PC-3 (cell line): ENCODE results near the gene STK4.

Experiments
- EZH2 ChIP-seq: fragments of 300-600 bp; sonication (generic); IDR thresholded peaks from one replicate; pipeline ENCODE4 v1.6.1; 2017; ENCODE audit warnings: antibody characterized with exemption, mild to moderate bottlenecking, low read length; ENCODE audit not compliant: unreplicated experiment
- TF ChIP-seq, protein P1 (sequence below): fragments of 300-600 bp; sonication (generic); conservative IDR thresholded peaks from 2 replicates; pipeline ENCODE4 v1.5.1; 2017; ENCODE audit warnings: antibody characterized with exemption, low read depth, mild to moderate bottlenecking, low read length

- no peak for TF ChIP-seq EZH2
- TF ChIP-seq, protein P1, sequence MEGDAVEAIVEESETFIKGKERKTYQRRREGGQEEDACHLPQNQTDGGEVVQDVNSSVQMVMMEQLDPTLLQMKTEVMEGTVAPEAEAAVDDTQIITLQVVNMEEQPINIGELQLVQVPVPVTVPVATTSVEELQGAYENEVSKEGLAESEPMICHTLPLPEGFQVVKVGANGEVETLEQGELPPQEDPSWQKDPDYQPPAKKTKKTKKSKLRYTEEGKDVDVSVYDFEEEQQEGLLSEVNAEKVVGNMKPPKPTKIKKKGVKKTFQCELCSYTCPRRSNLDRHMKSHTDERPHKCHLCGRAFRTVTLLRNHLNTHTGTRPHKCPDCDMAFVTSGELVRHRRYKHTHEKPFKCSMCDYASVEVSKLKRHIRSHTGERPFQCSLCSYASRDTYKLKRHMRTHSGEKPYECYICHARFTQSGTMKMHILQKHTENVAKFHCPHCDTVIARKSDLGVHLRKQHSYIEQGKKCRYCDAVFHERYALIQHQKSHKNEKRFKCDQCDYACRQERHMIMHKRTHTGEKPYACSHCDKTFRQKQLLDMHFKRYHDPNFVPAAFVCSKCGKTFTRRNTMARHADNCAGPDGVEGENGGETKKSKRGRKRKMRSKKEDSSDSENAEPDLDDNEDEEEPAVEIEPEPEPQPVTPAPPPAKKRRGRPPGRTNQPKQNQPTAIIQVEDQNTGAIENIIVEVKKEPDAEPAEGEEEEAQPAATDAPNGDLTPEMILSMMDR, result no peak
These were observed 53.4 kb downstream of the STK4 start for GRCh38 chr20:45019762-45020123.
